Fibroblast of villous mesenchyme (primary cell): ENCODE results near the gene PCARE. TPM values are rescaled to one million over a fixed set of nuclear protein-coding genes. Genes with fewer than 3 reads are reported as not detected.
A peak's percentile ranks its signal among the peaks of the same experiment; 100 is the strongest.

Experiments
- DNase-seq: peaks from one replicate; pipeline ENCODE4 v3.0.0-alpha.2; 2010; ENCODE audit warnings: low read depth
- H3K4me3 ChIP-seq: 2 replicates; pipeline ENCODE4 v1.5.1; 2011; ENCODE audit warnings: low read depth, mild to moderate bottlenecking, low read length
- CTCF ChIP-seq: IDR thresholded peaks from 2 replicates; pipeline ENCODE4 v1.5.1; 2012; ENCODE audit warnings: low read depth, mild to moderate bottlenecking, low read length; ENCODE audit not compliant: insufficient read depth
- total RNA-seq: library from RNA; depleted of rRNA; stranded (reverse); fragments of >200 nt; gene quantifications from 2 replicates; pipeline ENCODE4 v1.2.3, GENCODE V29; 2012

The PCARE gene
- total RNA-seq, 1 donor: not detected

- no peak for TF ChIP-seq CTCF
- H3K4me3 ChIP-seq: no peak overlapping the region
- peak; percentile 76 for DNase-seq
These were observed 31.7 kb downstream of the PCARE start for GRCh38 chr2:29042561-29043075.

GRCh38 chr2:29041161-29041660 is 33.1 kb downstream of the PCARE start:
- DNase-seq: no peak
- no peak for TF ChIP-seq CTCF
- H3K4me3 ChIP-seq: no peak overlapping the region

- TF ChIP-seq CTCF: no peak
- no peak overlapping the region for H3K4me3 ChIP-seq
- no peak for DNase-seq
These were observed 33.8 kb downstream of the PCARE start for GRCh38 chr2:29040552-29040951.

GRCh38 chr2:29039718-29040480 is 34.4 kb downstream of the PCARE start:
- no peak for DNase-seq
- H3K4me3 ChIP-seq: no peak overlapping the region
- TF ChIP-seq CTCF: no peak

- TF ChIP-seq CTCF: no peak
- DNase-seq: no peak
- no peak overlapping the region for H3K4me3 ChIP-seq
These were observed 39.1 kb downstream of the PCARE start for GRCh38 chr2:29035016-29035745.

- no peak for TF ChIP-seq CTCF
- H3K4me3 ChIP-seq: no peak overlapping the region
- DNase-seq: no peak
These were observed 40.7 kb downstream of the PCARE start for GRCh38 chr2:29033656-29034055.
